B cell (primary cell): ENCODE data around the gene BBS5.

Source experiments
- CTCF ChIP-seq: fragments of 200-600 bp; IDR thresholded peaks from one replicate; pipeline ENCODE4 v1.8.0; 2022; ENCODE audit warnings: antibody characterized with exemption, mild to moderate bottlenecking
- EZH2 ChIP-seq: IDR thresholded peaks from 2 replicates; pipeline ENCODE4 v1.6.1; 2012; ENCODE audit warnings: borderline replicate concordance, low read depth, mild to moderate bottlenecking, moderate library complexity, low read length; ENCODE audit not compliant: insufficient read depth, poor library complexity, severe bottlenecking

- no peak for TF ChIP-seq CTCF
- no peak for TF ChIP-seq EZH2
Observed at GRCh38 chr2:169476459-169476858, 2.8 kb upstream of the BBS5 start.
